ENCODE measurements around the gene SLC35A3. TPM values are rescaled to one million over a fixed set of nuclear protein-coding genes. Genes with fewer than 3 reads are reported as not detected.

Gene SLC35A3
- total and polyA plus RNA-seq, 10 of the 15 experiments (the other 5 are each of a cell fraction or from before 2014, with no cell fraction given) = 3.6 to 24.3 (median 15.4) TPM

DNA sequence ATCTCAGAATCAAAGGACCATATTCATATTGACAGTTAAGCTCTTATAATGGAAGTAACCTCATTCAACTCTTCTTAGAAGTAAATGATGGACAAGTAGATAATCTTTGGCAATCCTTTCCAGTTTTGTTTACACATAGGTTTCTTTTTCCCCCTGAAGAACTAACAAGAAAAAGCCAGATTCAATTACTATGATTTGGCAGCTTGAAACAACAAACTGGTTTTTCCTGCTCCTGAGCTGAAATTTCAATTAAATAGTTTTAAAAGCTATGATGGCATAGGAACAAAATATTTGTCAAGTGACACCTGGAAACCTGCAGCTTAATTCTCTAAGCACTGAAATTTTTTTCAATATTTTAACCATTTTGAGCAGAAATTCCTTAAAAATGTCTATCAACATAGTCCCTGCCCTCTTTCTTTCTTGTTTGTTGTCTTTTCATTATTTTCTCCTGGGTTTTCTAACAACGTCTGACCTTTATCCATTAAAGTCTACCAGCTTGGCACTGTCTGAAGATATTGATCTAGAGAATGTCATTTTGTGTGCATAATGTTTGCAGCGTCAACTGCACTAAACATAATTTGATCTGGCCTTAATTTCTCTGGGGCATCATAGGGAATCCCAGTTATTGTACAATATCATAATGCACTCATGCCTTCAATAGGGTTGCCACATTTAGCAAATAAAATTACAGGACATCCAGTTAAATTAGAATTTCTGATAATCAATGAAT is 4.0 kb upstream of the SLC35A3 start (continued):
- TF ChIP-seq ZZZ3 (IDR thresholded peaks at IDR 0.05; ENCODE audit: control insufficient read depth, insufficient read length, low read depth) = no peak
- no peak for TF ChIP-seq SUPT20H (IDR thresholded peaks at IDR 0.05; ENCODE audit: borderline replicate concordance, control insufficient read depth, low read depth, low read length)
- no peak for TF ChIP-seq HDGF (IDR thresholded peaks at IDR 0.05)

DNA sequence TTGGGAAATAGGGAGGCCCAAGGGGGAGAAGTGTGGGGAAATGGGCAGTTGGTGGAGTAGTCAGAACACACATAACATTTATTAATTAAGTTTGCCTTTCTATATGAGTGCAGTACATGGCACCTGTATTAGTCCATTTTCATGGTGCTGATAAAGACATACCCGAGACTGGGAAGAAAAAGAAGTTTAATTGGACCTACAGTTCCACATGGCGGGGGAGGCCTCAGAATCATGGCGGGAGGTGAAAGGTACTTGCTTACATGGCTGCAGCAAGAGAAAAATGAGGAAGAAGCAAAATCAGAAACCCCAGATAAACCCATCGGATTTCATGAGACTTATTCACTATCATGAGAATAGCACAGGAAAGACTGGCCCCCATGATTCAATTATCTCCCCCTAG is 1.6 kb upstream of the SLC35A3 start:
- no peak for ATAC-seq

More for the DNA sequence above, 1.6 kb upstream of the SLC35A3 start:
- Histone ChIP-seq H3K9me3 (replicated peaks; ENCODE audit: control insufficient read depth, insufficient read depth, low read length) (no peaks in the 10 kb centered on the region), H3K79me2 (ENCODE audit: control insufficient read depth, insufficient read depth, low read length) (peaks cover 27% of the 10 kb centered on the region), H3K9ac (ENCODE audit: control insufficient read depth, insufficient read depth, low read length) (no peak overlapping the region), H3K27me3 (replicated peaks in 1 of 2; ENCODE audit: control insufficient read depth in 2 of 2, insufficient read depth in 2 of 2, low read length in 1 of 2) (no peaks in the 10 kb centered on the region), H3K4me2 (ENCODE audit: control insufficient read depth, insufficient read depth) (no peak overlapping the region), H4K20me1 (ENCODE audit: control insufficient read depth, insufficient read depth) (no peaks in the 10 kb centered on the region), H3K4me1 (ENCODE audit: control insufficient read depth, insufficient read depth, low read length) (no peaks in the 10 kb centered on the region), H3K27ac (ENCODE audit: control insufficient read depth, insufficient read depth) (no peak overlapping the region), H2AFZ (ENCODE audit: control insufficient read depth, low read depth, low read length) (no peak overlapping the region), H3K4me3 (no peak overlapping the region), H3K36me3 (ENCODE audit: control insufficient read depth in 2 of 2, insufficient read depth in 2 of 2, low read length in 1 of 2) (no peaks in the 10 kb centered on the region)
- CTCF ChIA-PET = no interaction called here
- TF ChIP-seq, protein P1, sequence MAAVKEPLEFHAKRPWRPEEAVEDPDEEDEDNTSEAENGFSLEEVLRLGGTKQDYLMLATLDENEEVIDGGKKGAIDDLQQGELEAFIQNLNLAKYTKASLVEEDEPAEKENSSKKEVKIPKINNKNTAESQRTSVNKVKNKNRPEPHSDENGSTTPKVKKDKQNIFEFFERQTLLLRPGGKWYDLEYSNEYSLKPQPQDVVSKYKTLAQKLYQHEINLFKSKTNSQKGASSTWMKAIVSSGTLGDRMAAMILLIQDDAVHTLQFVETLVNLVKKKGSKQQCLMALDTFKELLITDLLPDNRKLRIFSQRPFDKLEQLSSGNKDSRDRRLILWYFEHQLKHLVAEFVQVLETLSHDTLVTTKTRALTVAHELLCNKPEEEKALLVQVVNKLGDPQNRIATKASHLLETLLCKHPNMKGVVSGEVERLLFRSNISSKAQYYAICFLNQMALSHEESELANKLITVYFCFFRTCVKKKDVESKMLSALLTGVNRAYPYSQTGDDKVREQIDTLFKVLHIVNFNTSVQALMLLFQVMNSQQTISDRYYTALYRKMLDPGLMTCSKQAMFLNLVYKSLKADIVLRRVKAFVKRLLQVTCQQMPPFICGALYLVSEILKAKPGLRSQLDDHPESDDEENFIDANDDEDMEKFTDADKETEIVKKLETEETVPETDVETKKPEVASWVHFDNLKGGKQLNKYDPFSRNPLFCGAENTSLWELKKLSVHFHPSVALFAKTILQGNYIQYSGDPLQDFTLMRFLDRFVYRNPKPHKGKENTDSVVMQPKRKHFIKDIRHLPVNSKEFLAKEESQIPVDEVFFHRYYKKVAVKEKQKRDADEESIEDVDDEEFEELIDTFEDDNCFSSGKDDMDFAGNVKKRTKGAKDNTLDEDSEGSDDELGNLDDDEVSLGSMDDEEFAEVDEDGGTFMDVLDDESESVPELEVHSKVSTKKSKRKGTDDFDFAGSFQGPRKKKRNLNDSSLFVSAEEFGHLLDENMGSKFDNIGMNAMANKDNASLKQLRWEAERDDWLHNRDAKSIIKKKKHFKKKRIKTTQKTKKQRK (IDR thresholded peaks at IDR 0.05; ENCODE audit: low read depth, low read length) = no peak
- TF ChIP-seq, protein P2, sequence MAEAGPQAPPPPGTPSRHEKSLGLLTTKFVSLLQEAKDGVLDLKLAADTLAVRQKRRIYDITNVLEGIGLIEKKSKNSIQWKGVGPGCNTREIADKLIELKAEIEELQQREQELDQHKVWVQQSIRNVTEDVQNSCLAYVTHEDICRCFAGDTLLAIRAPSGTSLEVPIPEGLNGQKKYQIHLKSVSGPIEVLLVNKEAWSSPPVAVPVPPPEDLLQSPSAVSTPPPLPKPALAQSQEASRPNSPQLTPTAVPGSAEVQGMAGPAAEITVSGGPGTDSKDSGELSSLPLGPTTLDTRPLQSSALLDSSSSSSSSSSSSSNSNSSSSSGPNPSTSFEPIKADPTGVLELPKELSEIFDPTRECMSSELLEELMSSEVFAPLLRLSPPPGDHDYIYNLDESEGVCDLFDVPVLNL (IDR thresholded peaks at IDR 0.05; ENCODE audit: low read depth, low read length) = no peak
- no peak for TF ChIP-seq CREB1 (IDR thresholded peaks at IDR 0.05; ENCODE audit: low read depth)
- TF ChIP-seq NFXL1 (IDR thresholded peaks at IDR 0.05; ENCODE audit: borderline replicate concordance) = no peak
- TF ChIP-seq ASH2L (IDR thresholded peaks at IDR 0.05; ENCODE audit: borderline replicate concordance, low read depth) = no peak
- TF ChIP-seq ZNF207 (IDR thresholded peaks at IDR 0.05; ENCODE audit: borderline replicate concordance) = no peak
- TF ChIP-seq, protein P3, sequence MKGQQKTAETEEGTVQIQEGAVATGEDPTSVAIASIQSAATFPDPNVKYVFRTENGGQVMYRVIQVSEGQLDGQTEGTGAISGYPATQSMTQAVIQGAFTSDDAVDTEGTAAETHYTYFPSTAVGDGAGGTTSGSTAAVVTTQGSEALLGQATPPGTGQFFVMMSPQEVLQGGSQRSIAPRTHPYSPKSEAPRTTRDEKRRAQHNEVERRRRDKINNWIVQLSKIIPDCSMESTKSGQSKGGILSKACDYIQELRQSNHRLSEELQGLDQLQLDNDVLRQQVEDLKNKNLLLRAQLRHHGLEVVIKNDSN (IDR thresholded peaks at IDR 0.05; ENCODE audit: borderline replicate concordance, extremely low read length, insufficient read depth, low read depth, low read length) = no peak
- intact Hi-C loops (cut with micrococcal nuclease; ENCODE audit: unreplicated experiment) (no loop called here), in situ Hi-C loops (cut with MboI) (no loop called here)
- no TSS peak for BruUV-seq (replicated peaks)
- FAIRE-seq = no peak
- no peak for DNase-seq (ENCODE audit: low read depth, low spot score)
- POLR2A ChIA-PET = interaction anchor here (0.7 kb wide), 1 partner anchor 70 kb away, joined by 5 read pairs; a partner anchor contains a TSS
- RAD21 ChIA-PET (ENCODE audit: unreplicated experiment) = no interaction called here
- WGBS (ENCODE audit: insufficient coverage, insufficient replicate concordance, low lambda C conversion rate, missing lambda C conversion rate) = 89% methylated on average over 4 of the region's 4 CpGs
- SMC1A ChIA-PET (ENCODE audit: uncharacterized antibody, unreplicated experiment) = no interaction called here
